Mesenchymal stem cell (in vitro differentiated cells and primary cell): ENCODE data around the gene CA11.

Experiments used
- DNase-seq: peaks from one replicate; pipeline ENCODE4 v3.0.0-alpha.2; 2013
- H2AFZ ChIP-seq: one replicate; pipeline ENCODE4 v1.6.1; 2013; ENCODE audit warnings: low read depth, mild to moderate bottlenecking, control low read depth, inconsistent platforms, low read length, moderate library complexity
- H2AK5ac ChIP-seq: 2 replicates; pipeline ENCODE4 v1.6.1; 2013; ENCODE audit warnings: low read length, moderate library complexity, mild to moderate bottlenecking, inconsistent platforms; ENCODE audit not compliant: severe bottlenecking
- H2BK120ac ChIP-seq: one replicate; pipeline ENCODE4 v1.6.1; 2013; ENCODE audit warnings: low read depth, mild to moderate bottlenecking, inconsistent platforms, low read length, moderate library complexity
- H2BK12ac ChIP-seq, 2 experiments: one replicate each; pipeline ENCODE4 v1.6.1; 2013; ENCODE audit warnings: inconsistent platforms in 2 of 2, low read length in 2 of 2, mild to moderate bottlenecking in 2 of 2, moderate library complexity in 2 of 2, control low read depth in 1 of 2
- H2BK15ac ChIP-seq: one replicate; pipeline ENCODE4 v1.6.1; 2013; ENCODE audit warnings: mild to moderate bottlenecking, low read depth, inconsistent platforms; ENCODE audit not compliant: poor library complexity, severe bottlenecking
- H2BK5ac ChIP-seq: 2 replicates; pipeline ENCODE4 v1.6.1; 2013; ENCODE audit warnings: low read depth, mild to moderate bottlenecking, low read length, control low read depth, inconsistent platforms; ENCODE audit not compliant: poor library complexity, severe bottlenecking
- H3K14ac ChIP-seq, 2 experiments: one replicate each; pipeline ENCODE4 v1.6.1; 2013; ENCODE audit warnings: inconsistent platforms in 2 of 2, low read length in 2 of 2, control low read depth in 1 of 2, mild to moderate bottlenecking in 1 of 2, moderate library complexity in 1 of 2
- H3K18ac ChIP-seq, 2 experiments: one replicate each; pipeline ENCODE4 v1.6.1; 2013; ENCODE audit warnings: inconsistent platforms in 2 of 2, low read length in 2 of 2, control low read depth in 1 of 2, low read depth in 1 of 2, mild to moderate bottlenecking in 1 of 2
- H3K23ac ChIP-seq, 2 experiments: one replicate each; pipeline ENCODE4 v1.6.1; 2013; ENCODE audit warnings: inconsistent platforms in 2 of 2, low read length in 2 of 2, mild to moderate bottlenecking in 2 of 2, moderate library complexity in 2 of 2, control low read depth in 1 of 2
- H3K27ac ChIP-seq: 2 replicates; pipeline ENCODE4 v1.5.1; 2013; ENCODE audit warnings: mild to moderate bottlenecking, moderate library complexity, low read length, control low read depth, inconsistent platforms; ENCODE audit not compliant: poor library complexity, severe bottlenecking
- H3K27me3 ChIP-seq, 2 experiments: 2 replicates each; pipeline versions ENCODE4 v1.6.1 to v1.7.0; 2013; ENCODE audit warnings: low read length in 2 of 2, mild to moderate bottlenecking in 2 of 2, moderate library complexity in 2 of 2, control low read depth in 1 of 2, inconsistent platforms in 1 of 2; ENCODE audit not compliant: control insufficient read depth in 1 of 2, insufficient read depth in 1 of 2
- H3K36me3 ChIP-seq, 2 experiments: 2 replicates each; pipeline versions ENCODE4 v1.6.1 to v1.7.0; 2013; ENCODE audit warnings: low read length in 2 of 2, control low read depth in 1 of 2, inconsistent platforms in 1 of 2, low read depth in 1 of 2, mild to moderate bottlenecking in 1 of 2; ENCODE audit not compliant: insufficient read depth in 2 of 2, control insufficient read depth in 1 of 2
- H3K4ac ChIP-seq, 2 experiments: one replicate each; pipeline ENCODE4 v1.6.1; 2013; ENCODE audit warnings: inconsistent platforms in 2 of 2, low read length in 2 of 2, mild to moderate bottlenecking in 2 of 2, moderate library complexity in 2 of 2, control low read depth in 1 of 2, low read depth in 1 of 2
- H3K4me1 ChIP-seq: 2 replicates; pipeline ENCODE4 v1.6.1; 2013; ENCODE audit warnings: low read depth, low read length, control low read depth; ENCODE audit not compliant: control insufficient read depth, insufficient read depth
- H3K4me2 ChIP-seq: 2 replicates; pipeline ENCODE4 v1.6.1; 2013; ENCODE audit warnings: low read length, mild to moderate bottlenecking, inconsistent platforms; ENCODE audit not compliant: poor library complexity, severe bottlenecking
- H3K4me3 ChIP-seq, 2 experiments: 2 replicates each; pipeline versions ENCODE4 v1.5.1 to v1.7.0; 2013; ENCODE audit warnings: low read length in 2 of 2, mild to moderate bottlenecking in 2 of 2, control low read depth in 1 of 2, low read depth in 1 of 2; ENCODE audit not compliant: insufficient read depth in 1 of 2
- H3K79me1 ChIP-seq: replicated peaks from 2 replicates; pipeline ENCODE4 v1.6.1; 2013; ENCODE audit warnings: mild to moderate bottlenecking, control low read depth, low read length, inconsistent platforms; ENCODE audit not compliant: poor library complexity, severe bottlenecking
- H3K9ac ChIP-seq: 2 replicates; pipeline ENCODE4 v1.7.0; 2013; ENCODE audit warnings: mild to moderate bottlenecking, low read length, moderate library complexity
- H3K9me3 ChIP-seq: 2 replicates; pipeline ENCODE4 v1.7.0; 2013; ENCODE audit warnings: mild to moderate bottlenecking, low read length; ENCODE audit not compliant: control insufficient read depth
- H4K8ac ChIP-seq: one replicate; pipeline ENCODE4 v1.6.1; 2013; ENCODE audit warnings: inconsistent platforms, mild to moderate bottlenecking, low read length, moderate library complexity
- H4K91ac ChIP-seq: one replicate; pipeline ENCODE4 v1.6.1; 2013; ENCODE audit warnings: mild to moderate bottlenecking, low read length, inconsistent platforms
- WGBS: methylation state at CpG from one replicate; pipeline ENCODE4 v1.1.7; 2013; ENCODE audit warnings: mixed read lengths; 5-methylcytosine and 5-hydroxymethylcytosine counted together

The CA11 gene

GRCh38 chr19:48676887-48677286 is 30.9 kb upstream of the CA11 start:
- 91% methylated on average over 13 of the region's 13 CpGs for WGBS

GRCh38 chr19:48676487-48676886 is 30.5 kb upstream of the CA11 start:
- no peak overlapping the region for H2BK15ac ChIP-seq
- peaks cover 14 to 15% of the 10 kb centered on the region in 2 experiments for H3K27me3 ChIP-seq
- H2BK120ac ChIP-seq = no peak overlapping the region
- 93% methylated on average over 16 of the region's 17 CpGs for WGBS
- no peak overlapping the region for H3K18ac ChIP-seq
- no peak overlapping the region for H2AK5ac ChIP-seq
- no peaks in the 10 kb centered on the region for H3K9me3 ChIP-seq
- no peak overlapping the region for H4K8ac ChIP-seq
- H3K27ac ChIP-seq = no peak overlapping the region
- DNase-seq = no peak
- no peak overlapping the region for H2AFZ ChIP-seq
- H3K9ac ChIP-seq = no peak overlapping the region
- no peaks in the 10 kb centered on the region for H3K36me3 ChIP-seq
- no peaks in the 10 kb centered on the region for H3K79me1 ChIP-seq
- H3K14ac ChIP-seq = no peak overlapping the region
- H2BK12ac ChIP-seq = peak overlapping the region in 1 of 2 experiments; percentile 61
- H4K91ac ChIP-seq = no peak overlapping the region
- H3K4me3 ChIP-seq = no peak overlapping the region
- H3K4me2 ChIP-seq = no peak overlapping the region
- H3K4ac ChIP-seq = no peak overlapping the region
- no peak overlapping the region for H2BK5ac ChIP-seq
- no peak overlapping the region for H3K23ac ChIP-seq
- H3K4me1 ChIP-seq = peaks cover 15% of the 10 kb centered on the region

More at GRCh38 chr19:48676887-48677286, 30.9 kb upstream of the CA11 start:
- no peaks in the 10 kb centered on the region for H3K79me1 ChIP-seq
- H3K9ac ChIP-seq = no peak overlapping the region
- no peak for DNase-seq
- peaks cover 18% of the 10 kb centered on the region for H3K4me1 ChIP-seq
- no peak overlapping the region for H3K23ac ChIP-seq
- no peak overlapping the region for H3K4ac ChIP-seq
- no peak overlapping the region for H3K14ac ChIP-seq
- no peaks in the 10 kb centered on the region for H3K9me3 ChIP-seq
- no peak overlapping the region for H2BK120ac ChIP-seq
- H2AK5ac ChIP-seq = no peak overlapping the region
- H2BK15ac ChIP-seq = no peak overlapping the region
- no peak overlapping the region for H4K8ac ChIP-seq
- H2BK5ac ChIP-seq = no peak overlapping the region
- H4K91ac ChIP-seq = no peak overlapping the region
- H3K4me2 ChIP-seq = no peak overlapping the region
- no peak overlapping the region for H3K27ac ChIP-seq
- H2BK12ac ChIP-seq = no peak overlapping the region
- H3K18ac ChIP-seq = no peak overlapping the region
- peaks cover 14 to 15% of the 10 kb centered on the region in 2 experiments for H3K27me3 ChIP-seq
- no peak overlapping the region for H3K4me3 ChIP-seq
- no peaks in the 10 kb centered on the region for H3K36me3 ChIP-seq
- H2AFZ ChIP-seq = no peak overlapping the region

- H3K23ac ChIP-seq = no peak overlapping the region
- H3K18ac ChIP-seq = peak overlapping the region; percentile 7 to 48
- peaks cover 14 to 15% of the 10 kb centered on the region in 2 experiments for H3K27me3 ChIP-seq
- 41% methylated on average over 27 of the region's 28 CpGs for WGBS
- no peak overlapping the region for H2BK15ac ChIP-seq
- peak overlapping the region; percentile 31 for H2AK5ac ChIP-seq
- H3K79me1 ChIP-seq = no peaks in the 10 kb centered on the region
- H3K27ac ChIP-seq = no peak overlapping the region
- peak; percentile 85 for DNase-seq
- peak overlapping the region; percentile 55 for H3K9ac ChIP-seq
- H2BK120ac ChIP-seq = no peak overlapping the region
- peak overlapping the region; percentile 87 for H4K91ac ChIP-seq
- H3K4ac ChIP-seq = peak overlapping the region in 1 of 2 experiments; percentile 48
- H3K4me3 ChIP-seq = no peak overlapping the region
- H3K9me3 ChIP-seq = no peaks in the 10 kb centered on the region
- peak overlapping the region in 1 of 2 experiments; percentile 40 for H2BK12ac ChIP-seq
- peak overlapping the region; percentile 94 for H4K8ac ChIP-seq
- H3K4me1 ChIP-seq = peaks cover 6% of the 10 kb centered on the region
- no peak overlapping the region for H3K4me2 ChIP-seq
- no peak overlapping the region for H2BK5ac ChIP-seq
- no peak overlapping the region for H3K14ac ChIP-seq
- no peaks in the 10 kb centered on the region for H3K36me3 ChIP-seq
- peak overlapping the region; percentile 8 for H2AFZ ChIP-seq
Observed at GRCh38 chr19:48674921-48675824, 29.2 kb upstream of the CA11 start.

- Histone ChIP-seq H3K27me3 (peaks cover 14 to 15% of the 10 kb centered on the region in 2 experiments), H3K4me3 (no peak overlapping the region), H3K9me3 (no peaks in the 10 kb centered on the region), H4K8ac (no peak overlapping the region), H3K36me3 (no peaks in the 10 kb centered on the region), H3K4me2 (no peak overlapping the region), H3K18ac (no peak overlapping the region), H2AK5ac (no peak overlapping the region), H3K4ac (no peak overlapping the region), H3K4me1 (peaks cover 6% of the 10 kb centered on the region), H2AFZ (no peak overlapping the region), H3K14ac (no peak overlapping the region), H2BK120ac (no peak overlapping the region), H3K79me1 (no peaks in the 10 kb centered on the region), H4K91ac (peak overlapping the region; percentile 87), H3K27ac (no peak overlapping the region), H3K23ac (no peak overlapping the region), H2BK15ac (no peak overlapping the region), H2BK12ac (no peak overlapping the region), H3K9ac (no peak overlapping the region), H2BK5ac (no peak overlapping the region)
- WGBS = 91% methylated on average over 19 of the region's 19 CpGs
- DNase-seq = no peak
Observed at GRCh38 chr19:48674216-48674809, 28.3 kb upstream of the CA11 start.
